NCI-H2196 (cell line): ENCODE measurements around the gene SUMF1.

Source experiments
- DNase-seq: peaks from one replicate; lab custom pipeline; 2025; ENCODE audit not compliant: unreplicated experiment; lab: John Stamatoyannopoulos, UW

SUMF1 gene

GRCh38 chr3:4394567-4394966, 72.5 kb downstream of the SUMF1 start:
- no peak for DNase-seq

- DNase-seq, result no peak
These were observed 73.0 kb downstream of the SUMF1 start for GRCh38 chr3:4394048-4394447.

DNA sequence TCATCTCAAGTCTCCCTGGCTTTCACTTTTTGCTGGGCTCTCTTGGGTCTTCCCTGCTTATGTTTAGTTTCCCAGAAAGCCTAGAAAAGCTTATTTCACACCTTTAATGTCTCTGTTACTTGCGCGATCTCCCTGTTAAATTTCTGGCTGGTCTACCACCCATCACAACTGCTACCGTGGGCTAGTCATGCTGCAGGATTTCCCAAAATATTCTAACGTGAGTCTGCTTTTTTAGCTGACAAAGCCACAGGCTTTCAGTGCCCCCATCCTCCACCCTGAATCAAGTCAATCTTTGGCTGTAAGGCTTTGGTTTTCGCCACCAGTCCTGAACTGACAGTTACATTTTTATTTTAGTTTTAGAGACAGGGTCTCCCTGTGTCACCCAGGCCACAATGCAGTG, 74.1 kb downstream of the SUMF1 start:
- DNase-seq, result no peak

DNA sequence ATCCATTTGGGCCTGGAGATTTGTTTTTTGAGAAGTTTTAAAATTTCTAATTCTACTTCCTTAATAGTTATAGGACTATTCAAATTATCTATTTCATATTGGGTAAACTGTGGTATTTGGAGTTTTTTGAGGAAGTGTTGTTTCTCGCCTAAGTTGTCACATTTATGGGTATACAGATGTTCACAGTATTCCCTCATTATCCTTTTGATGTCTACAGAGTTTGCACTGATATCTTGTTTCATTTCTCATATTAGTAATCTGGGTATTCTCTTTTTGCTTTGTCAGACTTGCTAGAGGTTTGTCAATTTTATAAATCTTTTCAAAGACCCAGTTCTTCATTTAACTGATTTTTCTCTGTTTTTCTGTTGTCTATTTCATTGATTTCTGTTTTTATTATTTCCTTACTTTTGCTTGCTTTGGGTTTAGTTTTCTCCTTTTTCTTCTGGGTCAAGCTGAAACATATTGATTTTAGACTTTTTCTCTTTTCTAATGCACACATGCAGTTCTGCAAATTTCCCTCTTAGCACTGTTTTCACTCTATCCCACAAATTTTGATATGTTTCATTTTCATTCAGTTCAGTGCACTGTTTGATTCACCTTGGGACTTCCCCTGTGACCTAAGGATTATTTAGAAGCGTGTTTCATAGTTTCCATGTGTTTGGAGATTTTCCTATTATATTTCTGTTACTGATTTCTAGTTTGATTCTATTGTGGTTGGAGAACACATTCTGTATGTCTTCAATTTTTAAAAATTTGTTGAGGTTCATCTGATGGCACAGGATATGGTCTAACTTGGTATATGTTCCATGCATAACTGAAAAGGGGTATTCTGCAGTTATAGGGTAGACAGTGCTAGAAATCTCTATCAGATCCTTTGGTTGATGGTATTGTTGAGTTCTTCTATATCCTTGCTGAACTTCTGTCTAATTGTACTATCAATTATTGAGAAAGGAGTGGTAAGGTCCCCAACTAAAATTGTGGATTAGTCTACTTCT, 79.6 kb downstream of the SUMF1 start:
- no peak for DNase-seq

DNA sequence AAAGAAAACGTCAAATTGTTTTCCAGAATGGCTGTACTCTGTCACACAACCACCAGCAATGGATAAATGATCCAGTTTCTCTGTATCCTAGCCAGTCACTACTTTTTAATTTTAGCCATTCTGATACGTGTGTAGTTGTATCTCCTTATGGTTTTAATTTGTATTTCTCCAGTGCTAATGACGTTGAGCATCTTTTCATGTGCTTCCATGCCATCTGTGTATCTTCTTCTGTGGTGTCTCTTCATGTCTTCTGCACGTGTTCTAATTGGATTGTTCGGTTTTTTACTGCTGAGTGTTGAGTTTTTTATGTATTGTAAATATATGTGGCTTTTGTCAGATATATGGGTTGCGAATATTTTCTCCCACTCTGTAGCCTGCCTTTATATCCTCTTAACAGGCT, 81.9 kb downstream of the SUMF1 start:
- DNase-seq, result no peak

DNA sequence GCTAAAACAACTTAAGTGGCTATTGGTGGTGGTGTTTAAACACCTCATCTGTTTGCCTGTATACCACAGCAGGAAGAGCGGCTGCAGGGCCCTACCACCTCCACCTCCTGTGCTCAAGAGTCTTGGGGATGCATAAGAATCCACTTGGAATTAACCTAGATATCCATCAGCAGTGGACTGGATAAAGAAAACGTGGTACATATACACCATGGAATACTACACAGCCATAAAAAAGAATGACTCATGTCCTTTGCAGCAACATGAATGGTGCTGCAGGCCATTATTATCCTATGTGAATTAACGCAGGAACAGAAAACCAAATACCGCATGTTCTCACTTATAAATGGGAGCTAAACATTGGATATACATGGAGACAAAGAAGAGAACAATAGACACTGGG, 87.1 kb downstream of the SUMF1 start:
- DNase-seq, result no peak

DNA sequence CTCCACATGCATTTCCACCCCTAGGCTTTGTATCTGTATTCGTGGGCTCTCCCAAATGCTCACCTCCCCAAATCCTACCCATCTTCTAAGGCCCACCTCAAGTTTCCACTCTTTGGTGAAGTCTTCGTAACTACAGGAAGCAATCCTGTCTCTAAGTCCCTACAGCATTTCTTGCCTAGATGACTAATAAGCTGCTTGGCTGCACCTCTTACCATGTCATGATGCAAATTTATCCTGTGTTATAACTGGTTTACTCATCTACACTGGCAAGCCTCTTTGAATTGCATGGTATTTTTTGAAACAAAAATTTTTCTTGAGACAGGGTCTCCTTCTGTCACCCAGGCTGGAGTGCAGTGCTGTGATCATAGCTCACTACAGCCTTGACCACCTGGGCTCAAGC, 90.6 kb downstream of the SUMF1 start:
- no peak for DNase-seq

DNA sequence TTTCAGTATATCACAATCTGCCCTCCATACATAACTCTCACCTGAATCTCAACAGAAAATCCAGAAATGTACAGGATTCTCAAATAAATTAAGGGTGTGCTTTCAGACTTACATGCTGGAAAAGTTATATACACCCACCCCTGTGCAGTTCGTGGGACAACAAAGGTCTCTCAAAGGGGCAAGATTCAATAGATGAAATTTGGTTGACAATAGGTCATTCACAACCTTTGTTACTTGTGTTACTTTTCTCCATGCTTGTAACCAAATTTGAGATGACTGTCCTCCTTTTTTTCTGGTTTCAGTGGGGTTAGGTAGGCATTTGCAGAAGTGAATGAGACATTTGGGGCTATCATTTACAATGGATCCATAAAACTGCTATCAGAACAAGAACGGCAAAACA, 91.2 kb downstream of the SUMF1 start:
- no peak for DNase-seq

DNA sequence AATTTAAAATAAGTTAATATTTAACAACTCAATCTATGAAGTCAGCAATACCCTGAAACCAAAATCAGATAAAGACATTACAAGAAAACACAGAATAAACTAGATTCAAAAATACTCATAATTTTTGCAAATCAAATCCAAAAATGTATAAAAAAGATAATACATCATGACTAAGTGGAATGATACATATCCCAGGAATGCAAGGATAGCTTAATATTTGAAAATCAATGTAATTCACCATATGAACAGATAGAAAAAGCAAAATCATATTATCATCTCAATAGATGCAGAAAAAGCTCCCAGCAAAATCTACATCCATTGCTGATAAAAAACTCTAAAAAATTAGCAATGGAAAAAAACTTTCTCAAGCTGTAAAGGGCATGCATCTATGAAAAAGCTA, 93.4 kb downstream of the SUMF1 start:
- no peak for DNase-seq

DNA sequence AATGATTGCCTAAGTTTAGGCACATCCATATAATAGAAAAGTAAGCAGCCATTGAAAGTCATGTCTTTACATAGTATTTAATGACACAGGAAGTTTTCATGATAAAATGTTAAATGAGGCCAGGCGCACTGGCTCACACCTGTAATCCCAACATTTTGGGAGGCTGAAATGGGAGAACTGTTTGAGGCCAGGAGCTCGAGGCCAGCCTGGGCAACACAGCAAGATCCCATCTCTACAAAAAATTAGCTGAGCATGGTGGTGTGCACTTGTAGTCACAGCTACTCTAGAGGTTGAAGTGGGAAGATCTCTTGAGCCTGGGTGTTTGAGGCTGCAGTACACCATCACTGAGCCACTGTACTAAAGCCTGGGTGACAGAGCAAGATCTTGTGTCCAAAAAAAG, 104.5 kb downstream of the SUMF1 start:
- DNase-seq, result no peak

GRCh38 chr3:4360817-4361216, 106.3 kb downstream of the SUMF1 start:
- DNase-seq, result no peak

DNA sequence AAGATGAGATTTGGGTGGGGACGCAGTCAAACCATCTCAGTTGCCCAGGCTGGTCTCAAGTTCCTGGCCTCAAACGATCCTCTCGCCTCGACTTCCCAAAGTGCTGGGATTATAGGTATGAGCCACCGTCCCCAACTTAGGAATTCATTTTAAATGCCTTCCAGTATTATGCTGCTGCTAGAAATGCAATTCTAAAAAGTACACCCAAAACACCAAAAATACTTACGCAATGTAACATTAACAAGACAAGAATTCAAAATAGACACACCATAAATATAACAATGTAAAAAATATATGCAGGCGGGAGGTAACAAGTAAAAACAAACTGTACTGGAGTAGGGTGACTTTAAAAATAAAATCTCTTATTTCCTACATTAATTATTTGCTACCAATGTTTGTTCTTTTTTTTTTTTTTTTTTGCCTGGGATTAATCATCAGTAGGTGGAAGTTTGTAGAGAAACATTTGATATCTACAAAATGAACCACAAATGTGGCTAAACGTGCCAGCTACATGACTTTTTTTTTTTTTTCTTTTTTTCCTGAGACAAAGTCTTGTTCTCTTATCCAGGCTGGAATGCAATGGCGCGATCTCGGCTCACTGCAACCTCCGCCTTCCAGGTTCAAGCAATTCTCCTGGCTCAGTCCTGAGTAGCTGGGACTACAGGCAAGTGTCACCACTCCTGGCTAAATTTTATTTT, 107.1 kb downstream of the SUMF1 start:
- DNase-seq, result no peak

DNA sequence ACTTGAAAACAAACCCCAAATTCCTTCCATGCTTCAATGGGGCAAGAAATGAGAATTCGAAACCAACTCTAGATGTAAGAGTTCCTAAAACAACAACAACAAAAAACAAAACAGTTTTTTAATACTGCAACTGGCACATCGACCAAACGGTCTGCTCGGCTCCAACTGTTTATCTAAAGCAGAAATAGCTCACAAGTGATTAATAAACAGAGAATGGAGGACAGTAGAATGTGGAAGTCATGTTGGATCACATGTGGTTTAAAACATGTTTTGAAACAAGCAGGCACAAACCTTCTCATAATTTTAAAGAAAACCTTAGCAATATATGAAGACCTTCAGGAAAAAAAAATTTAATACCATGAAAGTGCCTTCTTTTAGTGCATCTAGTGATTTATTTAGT, 108.8 kb downstream of the SUMF1 start:
- no peak for DNase-seq

DNA sequence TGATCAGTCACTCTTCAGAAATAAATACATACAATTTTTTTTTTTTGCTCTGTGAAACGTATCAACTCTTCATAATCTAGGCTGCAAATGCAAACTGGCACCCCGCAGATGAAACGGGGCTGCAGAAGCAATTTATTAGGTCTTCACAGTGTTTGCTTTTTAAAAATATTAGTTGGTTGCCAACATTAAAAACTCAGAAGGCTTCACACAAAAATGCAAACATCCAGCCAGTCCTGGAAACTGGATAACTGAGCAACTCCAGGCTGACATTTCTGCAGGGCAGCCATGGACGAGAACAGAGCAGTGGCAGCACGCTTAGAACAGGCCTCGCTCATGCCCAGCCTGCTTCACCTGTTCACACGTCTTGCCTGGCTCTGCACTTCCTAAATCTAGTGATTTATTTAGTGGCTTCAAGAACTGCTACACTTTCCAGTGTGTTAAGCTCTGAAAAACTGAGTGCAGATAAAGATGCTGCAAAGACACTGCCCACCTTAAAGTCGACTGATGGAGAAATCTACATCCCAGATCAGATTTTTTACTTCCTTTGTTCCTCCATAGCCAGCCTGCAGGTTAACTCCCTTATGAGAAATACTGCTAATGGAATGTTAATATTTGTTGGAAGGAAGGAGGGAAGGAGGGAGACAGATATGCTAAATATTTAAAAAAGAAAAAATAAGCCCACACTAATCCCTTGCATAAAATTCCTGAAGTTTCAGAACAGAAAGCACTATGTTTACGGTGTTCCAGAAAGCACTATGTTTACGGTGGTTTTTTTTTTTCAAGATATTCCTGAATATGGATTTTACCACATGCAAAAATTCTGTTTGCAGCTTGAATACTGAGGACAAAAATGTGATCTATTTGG, 110.3 kb downstream of the SUMF1 start:
- DNase-seq, result no peak

- DNase-seq, result no peak
These were observed 110.9 kb downstream of the SUMF1 start for GRCh38 chr3:4356220-4356540.

- DNase-seq, result no peak
These were observed 111.5 kb downstream of the SUMF1 start for GRCh38 chr3:4355401-4356219.

DNA sequence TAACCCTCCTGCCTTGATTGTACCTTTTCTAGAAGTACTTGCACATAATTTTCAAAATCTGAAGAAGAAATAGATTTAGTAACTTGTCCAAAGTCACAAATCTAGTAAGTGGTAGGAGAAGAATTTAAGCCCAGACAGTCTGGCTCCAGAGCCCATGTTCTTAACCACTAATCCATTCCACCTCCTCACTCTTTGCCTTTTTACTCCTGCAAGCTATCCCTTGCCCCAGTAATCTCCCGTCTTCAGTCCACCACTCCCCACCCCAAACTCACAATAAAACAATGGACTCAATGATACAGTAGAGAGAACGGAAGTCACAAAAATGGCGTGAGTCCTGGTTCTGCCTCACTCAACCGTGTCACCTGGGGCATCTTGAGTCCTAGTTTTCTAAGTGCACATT, 115.2 kb downstream of the SUMF1 start:
- no peak for DNase-seq

GRCh38 chr3:4351164-4351855, 115.8 kb downstream of the SUMF1 start:
- no peak for DNase-seq

DNA sequence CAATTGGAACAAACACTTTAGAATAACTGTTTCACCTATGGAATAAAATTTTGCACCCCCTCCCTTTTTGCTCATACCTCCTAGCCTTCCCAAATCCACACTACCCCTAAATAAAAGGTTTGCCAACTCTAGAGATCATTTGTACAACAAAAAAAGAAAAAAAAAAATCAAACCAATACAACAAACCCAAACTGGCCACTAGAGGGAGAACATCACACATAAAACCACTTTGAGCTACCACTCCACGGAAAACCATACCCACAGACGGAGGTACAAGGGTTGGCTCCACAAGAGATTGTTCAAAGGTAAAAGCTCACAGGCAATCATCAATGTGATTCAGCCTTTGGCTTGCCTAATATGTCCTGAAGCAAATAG, 116.3 kb downstream of the SUMF1 start:
- peak; percentile 6 for DNase-seq

- DNase-seq, result no peak
These were observed 123.8 kb downstream of the SUMF1 start for GRCh38 chr3:4343258-4343657.
